ENCODE measurements around the gene TCF4. TPM values are rescaled to one million over a fixed set of nuclear protein-coding genes. Genes with fewer than 3 reads are reported as not detected.

The TCF4 gene
- total RNA-seq, 6 donors from 2014 or later, result 70.6 to 115 (median 92.4) TPM

GRCh38 chr18:55381277-55381676, 206.7 kb downstream of the TCF4 start:
- H3K27ac ChIP-seq, result no peak overlapping the region
- no peaks in the 10 kb centered on the region for H3K4me1 ChIP-seq
- H3K36me3 ChIP-seq, result no peaks in the 10 kb centered on the region
- no peak for ATAC-seq (ENCODE audit: low FRiP score in 2 of 2)
- H3K4me3 ChIP-seq, result no peak overlapping the region
- H3K9me3 ChIP-seq, result peaks cover 0 to 5% (median 4%) of the 10 kb centered on the region in 4 donors
- no peaks in the 10 kb centered on the region for H3K27me3 ChIP-seq
- TF ChIP-seq POLR2AphosphoS5 (IDR thresholded peaks at IDR 0.05) (no peak), EP300 (IDR thresholded peaks at IDR 0.05) (no peak), CTCF (IDR thresholded peaks at IDR 0.05) (no peak), POLR2A (IDR thresholded peaks at IDR 0.05) (no peak)
- DNase-seq, result no peak

- Histone ChIP-seq H3K4me3 (no peak overlapping the region), H3K36me3 (no peaks in the 10 kb centered on the region), H3K27ac (no peak overlapping the region), H3K9me3 (peaks cover 0 to 5% (median 4%) of the 10 kb centered on the region in 4 donors), H3K27me3 (no peaks in the 10 kb centered on the region), H3K4me1 (no peaks in the 10 kb centered on the region)
- 93 to 98% methylated on average over 7 of the region's 7 CpGs for WGBS, 2 donors
- ATAC-seq (ENCODE audit: low FRiP score in 2 of 2) (no peak), DNase-seq (no peak)
- TF ChIP-seq CTCF (IDR thresholded peaks at IDR 0.05) (no peak), POLR2AphosphoS5 (IDR thresholded peaks at IDR 0.05) (no peak), EP300 (IDR thresholded peaks at IDR 0.05) (no peak), POLR2A (IDR thresholded peaks at IDR 0.05) (no peak)
Measured at GRCh38 chr18:55380589-55380988, 207.4 kb downstream of the TCF4 start.

DNA sequence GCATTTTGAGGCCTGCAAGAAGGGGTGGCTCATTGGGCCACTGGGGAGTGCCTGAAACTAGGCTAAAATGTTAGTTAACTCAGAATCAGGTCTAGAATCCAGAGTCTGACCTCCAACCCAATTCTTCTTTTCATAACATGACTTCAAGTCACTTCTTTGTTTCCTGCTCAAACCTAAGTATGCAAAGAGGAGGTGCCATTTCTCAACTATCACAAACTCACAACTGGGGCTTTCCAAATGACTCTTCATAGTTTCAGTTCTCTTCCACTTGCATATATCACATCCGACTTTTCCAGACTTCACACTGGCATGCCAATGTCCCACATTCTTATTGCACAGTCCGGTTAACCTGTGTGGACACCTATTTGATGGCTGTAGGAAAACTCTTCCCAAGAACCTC, 211.6 kb downstream of the TCF4 start:
- Histone ChIP-seq H3K4me1 (no peaks in the 10 kb centered on the region), H3K36me3 (no peaks in the 10 kb centered on the region), H3K4me3 (no peak overlapping the region), H3K27ac (no peak overlapping the region), H3K27me3 (no peaks in the 10 kb centered on the region), H3K9me3 (no peaks in the 10 kb centered on the region)
- no peak for ATAC-seq (ENCODE audit: low FRiP score in 2 of 2)
- no peak for DNase-seq
- 77 to 84% methylated on average over 2 of the region's 2 CpGs for WGBS, 2 donors
- no peak for TF ChIP-seq POLR2A (IDR thresholded peaks at IDR 0.05)
- TF ChIP-seq EP300 (IDR thresholded peaks at IDR 0.05), result no peak
- TF ChIP-seq POLR2AphosphoS5 (IDR thresholded peaks at IDR 0.05), result no peak
- no peak for TF ChIP-seq CTCF (IDR thresholded peaks at IDR 0.05)

DNA sequence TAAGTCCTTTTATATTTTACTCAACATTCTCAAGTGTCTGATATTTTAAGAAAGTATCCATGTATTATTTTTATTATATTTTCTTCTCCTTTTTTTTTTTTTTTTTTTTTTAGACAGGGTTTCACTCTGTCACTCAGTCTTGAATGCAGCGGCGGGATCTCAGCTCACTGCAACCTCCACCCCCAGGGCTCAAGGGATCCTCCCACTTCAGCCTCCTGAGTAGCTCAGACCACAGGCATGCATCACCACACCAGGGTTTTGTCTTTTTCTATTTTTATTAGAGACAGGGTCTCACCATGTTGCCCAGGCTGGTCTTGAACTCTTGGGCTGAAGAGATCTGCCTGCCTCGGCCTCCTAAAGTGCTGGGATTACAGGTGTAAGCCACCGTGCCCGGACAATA, 212.1 kb downstream of the TCF4 start:
- WGBS, 2 donors, result 92 to 97% methylated on average over 5 of the region's 5 CpGs
- TF ChIP-seq POLR2AphosphoS5 (IDR thresholded peaks at IDR 0.05) (no peak), POLR2A (IDR thresholded peaks at IDR 0.05) (no peak), CTCF (IDR thresholded peaks at IDR 0.05) (no peak), EP300 (IDR thresholded peaks at IDR 0.05) (no peak)
- Histone ChIP-seq H3K27me3 (no peaks in the 10 kb centered on the region), H3K27ac (no peak overlapping the region), H3K4me1 (no peaks in the 10 kb centered on the region), H3K4me3 (no peak overlapping the region), H3K9me3 (no peaks in the 10 kb centered on the region), H3K36me3 (no peaks in the 10 kb centered on the region)
- DNase-seq, result no peak
- no peak for ATAC-seq (ENCODE audit: low FRiP score in 2 of 2)

- Histone ChIP-seq H3K27ac (no peak overlapping the region), H3K4me3 (no peak overlapping the region), H3K9me3 (no peaks in the 10 kb centered on the region), H3K27me3 (no peaks in the 10 kb centered on the region), H3K36me3 (no peaks in the 10 kb centered on the region), H3K4me1 (no peaks in the 10 kb centered on the region)
- no peak for TF ChIP-seq POLR2AphosphoS5 (IDR thresholded peaks at IDR 0.05)
- TF ChIP-seq EP300 (IDR thresholded peaks at IDR 0.05), result no peak
- TF ChIP-seq CTCF (IDR thresholded peaks at IDR 0.05), result no peak
- TF ChIP-seq POLR2A (IDR thresholded peaks at IDR 0.05), result no peak
- ATAC-seq (ENCODE audit: low FRiP score in 2 of 2) (no peak), DNase-seq (no peak)
- WGBS, 2 donors, result 90 to 94% methylated on average over 1 of the region's 1 CpG
Measured at GRCh38 chr18:55374741-55375140, 213.3 kb downstream of the TCF4 start.

Data from upper lobe of left lung (tissue), 6 donors.